Activated T-helper 1 cell treated with anti-CD3 and anti-CD28 coated beads, Interleukin-2, amount 50 U/mL, for 16 hours (primary cell): ENCODE measurements around the gene ZNF326.
"Not testable (repeated sequence)": the region's sequence is repeated elsewhere in the genome, so short reads cannot be mapped to it uniquely, and the experiment has no call there.

Experiments
- DNase-seq, 2 donors: peaks; one replicate each; pipeline ENCODE4 v3.0.0-alpha.2; 2020; ENCODE audit warnings: low read depth in 1 of 2, low spot score in 1 of 2

The ZNF326 gene

GRCh38 chr1:89996450-89997110 is 1.7 kb downstream of the ZNF326 start:
- no peak for DNase-seq

DNA sequence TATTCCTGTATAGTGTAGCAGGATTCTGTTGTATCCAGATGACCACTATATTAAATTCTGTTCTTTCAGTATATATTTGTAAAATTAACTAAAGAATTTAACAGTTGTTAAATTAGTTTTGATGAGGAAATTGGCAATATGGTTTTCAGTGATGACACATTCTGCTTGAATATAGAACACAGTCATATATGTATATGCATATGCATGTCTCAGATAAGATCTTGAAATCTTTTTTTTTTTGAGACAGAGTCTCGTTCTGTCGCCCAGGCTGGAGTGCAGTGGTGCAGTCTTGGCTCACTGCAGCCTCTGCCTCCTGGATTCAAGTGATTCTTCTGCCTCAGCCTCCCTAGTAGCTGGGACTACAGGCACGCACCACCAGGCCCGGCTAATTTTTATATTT is 2.2 kb downstream of the ZNF326 start:
- DNase-seq = not testable (repeated sequence)

- DNase-seq = no peak
These were observed 3.4 kb downstream of the ZNF326 start for GRCh38 chr1:89998306-89998705.

DNA sequence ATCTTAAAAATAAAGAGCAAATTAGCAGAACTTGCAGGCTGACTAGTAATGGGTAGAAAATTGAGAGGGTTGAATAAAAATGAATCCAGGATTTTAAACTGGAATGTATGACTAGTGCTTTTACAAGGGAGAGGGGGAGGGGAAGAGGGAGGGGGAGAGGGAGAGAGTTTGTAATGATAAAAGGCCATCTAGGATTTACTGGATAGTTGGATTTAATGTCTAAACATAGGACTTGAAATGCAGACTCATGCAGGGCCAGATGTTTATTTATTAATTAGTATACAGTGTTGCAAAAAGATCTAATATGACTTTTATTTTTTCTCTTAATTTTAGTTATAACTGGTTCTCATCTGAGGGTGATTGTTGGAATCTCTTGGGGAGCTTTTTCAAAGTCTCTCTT is 4.3 kb downstream of the ZNF326 start:
- no peak for DNase-seq

- DNase-seq = no peak
These were observed 4.7 kb downstream of the ZNF326 start for GRCh38 chr1:89999628-90000027.

DNA sequence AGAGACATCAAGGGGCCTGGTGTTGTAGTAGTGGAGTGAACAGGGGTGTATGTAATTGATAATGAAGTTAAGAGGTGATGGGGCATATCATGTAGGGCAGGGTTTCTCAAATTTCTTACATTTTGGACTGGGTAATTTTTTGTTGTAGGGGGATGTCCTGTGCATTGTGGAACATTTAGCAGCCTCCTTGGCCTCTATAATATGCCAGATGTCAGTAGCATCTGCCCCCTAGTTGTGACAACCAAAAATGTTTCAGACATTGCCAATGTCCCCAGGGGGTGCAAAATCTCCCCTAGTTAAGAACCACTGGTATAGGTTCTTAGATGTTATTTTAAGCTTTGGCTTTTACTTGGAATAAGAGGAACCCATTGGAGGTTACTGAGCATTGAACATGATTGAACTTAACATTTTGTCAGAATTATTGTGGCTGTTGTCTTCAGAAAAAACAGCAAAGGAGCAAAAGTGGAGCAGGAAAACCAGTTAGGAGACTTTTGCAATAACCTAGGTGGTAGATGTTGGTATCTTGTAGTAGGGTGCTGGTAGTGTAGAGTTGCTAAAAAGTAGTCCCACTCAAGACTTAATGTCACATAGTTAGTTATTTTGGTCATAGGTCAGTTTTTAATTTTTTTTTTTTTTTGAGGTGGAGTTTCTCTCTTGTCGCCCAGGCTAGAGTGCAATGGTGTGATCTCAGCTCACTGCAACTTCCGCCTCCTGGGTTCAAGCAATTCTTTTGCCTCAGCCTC is 6.2 kb downstream of the ZNF326 start:
- no peak for DNase-seq

DNA sequence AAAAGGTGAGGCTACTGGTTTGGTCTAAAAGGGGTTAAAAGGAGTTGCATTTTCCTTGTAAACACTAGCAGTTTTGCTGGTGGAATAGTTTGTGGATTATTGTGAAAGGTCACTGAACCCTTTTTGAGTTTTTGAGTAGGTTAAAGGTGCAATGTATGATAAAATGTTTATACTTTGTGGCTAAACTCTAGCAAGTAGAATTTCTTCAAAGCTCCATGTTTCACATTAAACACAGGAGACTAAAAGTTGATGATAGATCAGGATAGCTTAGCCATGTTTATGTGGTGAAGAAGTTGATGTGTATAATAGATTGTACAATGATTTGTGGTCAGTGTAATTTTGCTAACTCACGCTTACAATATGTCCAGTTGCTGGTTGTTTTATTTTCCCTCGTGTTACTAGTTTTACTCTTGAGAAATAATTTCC is 13.1 kb downstream of the ZNF326 start:
- DNase-seq = no peak

DNA sequence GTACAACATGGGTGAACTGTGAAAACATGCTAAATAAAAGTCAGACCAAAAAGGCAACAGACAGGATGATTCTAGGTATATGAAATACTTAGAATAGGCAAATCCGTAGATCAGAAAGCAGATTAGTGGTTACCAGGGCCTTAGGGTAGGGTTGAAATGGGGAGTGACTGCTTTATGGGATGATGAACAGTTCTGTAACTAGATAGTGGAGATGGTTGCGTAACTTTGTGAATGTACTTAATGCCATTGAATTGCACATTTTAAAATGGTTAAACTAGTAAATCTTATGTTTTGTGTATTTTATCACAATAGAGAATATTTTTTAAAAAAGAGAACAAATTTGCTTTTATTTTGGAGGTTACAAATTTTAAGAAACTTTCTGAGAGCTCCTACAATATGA is 17.4 kb downstream of the ZNF326 start:
- DNase-seq = no peak

DNA sequence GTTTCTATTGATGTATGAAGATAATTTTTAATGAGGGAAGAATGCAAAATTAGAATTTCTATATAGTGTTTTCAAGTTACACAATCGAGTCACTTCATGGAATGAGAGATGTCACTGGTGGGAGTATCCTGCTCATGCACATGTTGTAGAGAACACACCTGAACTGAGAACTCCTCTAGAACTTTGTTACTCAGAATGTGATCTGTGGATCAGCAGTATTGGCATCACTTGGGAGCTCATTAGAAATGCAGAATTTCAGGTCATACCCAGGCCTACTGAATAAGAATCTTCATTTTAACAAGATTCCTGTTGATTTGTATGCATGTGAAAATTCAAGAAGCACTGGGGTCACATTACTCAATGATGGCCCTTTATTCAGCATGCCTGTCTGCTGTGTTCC is 28.8 kb downstream of the ZNF326 start:
- DNase-seq = no peak

DNA sequence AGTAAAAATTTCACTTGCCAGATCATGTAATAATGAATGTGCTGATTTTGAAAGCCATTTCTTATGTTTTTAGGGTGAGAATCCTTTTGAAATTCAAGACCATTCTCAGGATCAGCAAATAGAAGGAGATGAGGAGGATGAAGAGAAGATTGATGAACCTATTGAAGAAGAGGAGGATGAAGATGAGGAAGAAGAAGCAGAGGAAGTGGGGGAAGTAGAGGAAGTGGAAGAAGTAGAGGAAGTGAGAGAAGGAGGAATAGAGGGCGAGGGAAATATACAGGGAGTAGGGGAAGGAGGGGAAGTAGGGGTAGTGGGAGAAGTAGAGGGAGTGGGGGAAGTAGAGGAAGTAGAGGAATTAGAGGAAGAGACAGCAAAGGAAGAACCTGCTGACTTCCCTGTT is 32.4 kb downstream of the ZNF326 start:
- DNase-seq = no peak

DNA sequence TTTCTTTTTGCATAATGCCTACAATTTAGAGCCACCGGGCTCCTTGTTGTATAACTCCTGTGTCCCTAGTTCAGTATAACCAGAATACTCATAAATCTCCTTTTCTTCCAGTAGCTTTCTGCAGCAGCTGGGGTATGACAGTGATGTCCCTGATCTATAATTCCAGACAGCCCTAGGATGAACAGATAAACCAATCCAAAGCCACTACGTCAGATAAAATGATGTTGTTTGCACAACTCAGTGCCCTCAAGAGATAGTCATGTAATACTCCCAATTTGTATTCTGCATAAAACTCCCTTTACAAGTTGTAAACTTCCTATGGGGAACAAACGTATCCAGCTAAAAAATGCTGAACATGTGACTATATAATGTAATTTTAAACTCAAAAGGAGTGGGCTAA is 44.7 kb downstream of the ZNF326 start:
- no peak for DNase-seq

GRCh38 chr1:90043586-90043985 is 48.7 kb downstream of the ZNF326 start:
- no peak for DNase-seq

DNA sequence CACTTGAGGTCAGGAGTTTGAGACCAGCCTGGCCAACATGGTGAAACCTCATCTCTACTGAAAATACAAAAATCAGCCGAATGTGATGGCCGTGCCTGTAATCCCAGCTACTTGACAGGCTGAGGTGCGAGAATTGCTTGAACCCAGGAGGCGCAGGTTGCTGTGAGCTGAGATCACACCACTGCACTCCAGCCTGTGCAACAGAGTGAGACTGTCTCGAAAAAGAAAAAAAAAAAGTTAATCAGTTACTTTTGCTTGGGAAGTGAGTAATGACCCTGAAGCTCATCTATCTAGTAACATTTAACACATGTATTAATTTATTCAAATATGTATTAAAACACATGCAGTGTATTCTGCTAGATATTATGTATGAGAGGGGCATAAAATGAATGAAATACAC is 49.4 kb downstream of the ZNF326 start:
- no peak for DNase-seq

GRCh38 chr1:90045853-90046563 is 51.1 kb downstream of the ZNF326 start:
- no peak for DNase-seq

GRCh38 chr1:90046635-90047034 is 51.7 kb downstream of the ZNF326 start:
- no peak for DNase-seq

GRCh38 chr1:90048043-90048442 is 53.1 kb downstream of the ZNF326 start:
- DNase-seq = no peak

DNA sequence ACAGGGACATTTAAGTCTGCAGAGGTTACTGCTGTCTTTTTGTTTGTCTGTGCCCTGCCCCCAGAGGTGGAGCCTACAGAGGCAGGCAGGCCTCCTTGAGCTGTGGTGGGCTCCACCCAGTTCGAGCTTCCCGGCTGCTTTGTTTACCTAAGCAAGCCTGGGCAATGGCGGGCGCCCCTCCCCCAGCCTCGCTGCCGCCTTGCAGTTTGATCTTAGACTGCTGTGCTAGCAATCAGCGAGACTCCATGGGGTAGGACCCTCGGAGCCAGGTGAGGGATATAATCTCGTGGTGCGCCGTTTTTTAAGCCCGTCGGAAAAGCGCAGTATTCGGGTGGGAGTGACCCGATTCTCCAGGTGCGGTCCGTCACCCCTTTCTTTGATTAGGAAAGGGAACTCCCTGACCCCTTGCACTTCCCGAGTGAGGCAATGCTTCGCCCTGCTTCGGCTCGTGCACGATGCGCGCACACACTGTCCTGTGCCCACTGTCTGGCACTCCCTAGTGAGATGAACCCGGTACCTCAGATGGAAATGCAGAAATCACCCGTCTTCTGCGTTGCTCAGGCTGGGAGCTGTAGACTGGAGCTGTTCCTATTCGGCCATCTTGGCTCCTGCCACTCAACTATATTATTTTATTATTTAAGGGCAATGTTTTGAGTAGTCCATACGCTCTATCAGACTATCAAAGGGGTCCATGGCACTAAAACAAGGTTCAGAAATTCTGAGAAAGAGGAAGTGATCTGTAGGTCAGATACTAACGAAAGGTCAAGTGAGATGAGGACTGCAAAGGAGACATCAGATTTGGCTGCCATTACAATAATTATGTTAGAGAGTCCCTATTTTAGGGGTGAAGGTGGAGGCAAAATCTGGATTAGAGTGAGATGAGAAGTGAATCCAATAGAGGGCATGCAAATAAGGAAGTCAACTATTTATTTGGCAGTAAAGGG is 68.1 kb downstream of the ZNF326 start:
- not testable (repeated sequence) for DNase-seq

DNA sequence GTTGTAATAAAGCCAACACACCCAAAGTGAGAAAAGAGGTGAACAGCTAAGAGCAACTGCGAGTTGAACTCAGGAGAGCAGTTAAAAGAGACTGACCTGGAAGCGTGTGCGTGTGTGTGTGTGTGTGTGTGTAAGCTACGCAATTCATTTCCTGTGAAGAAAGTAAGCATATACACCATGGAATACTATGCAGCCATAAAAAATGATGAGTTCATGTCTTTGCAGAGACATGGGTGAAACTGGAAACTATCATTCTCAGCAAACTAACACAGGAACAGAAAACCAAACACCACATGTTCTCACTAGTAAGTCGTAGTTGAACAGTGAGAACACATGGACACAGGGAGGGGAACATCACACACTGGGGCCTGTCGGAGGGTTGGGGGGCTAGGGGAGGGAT is 69.2 kb downstream of the ZNF326 start:
- not testable (repeated sequence) for DNase-seq

DNA sequence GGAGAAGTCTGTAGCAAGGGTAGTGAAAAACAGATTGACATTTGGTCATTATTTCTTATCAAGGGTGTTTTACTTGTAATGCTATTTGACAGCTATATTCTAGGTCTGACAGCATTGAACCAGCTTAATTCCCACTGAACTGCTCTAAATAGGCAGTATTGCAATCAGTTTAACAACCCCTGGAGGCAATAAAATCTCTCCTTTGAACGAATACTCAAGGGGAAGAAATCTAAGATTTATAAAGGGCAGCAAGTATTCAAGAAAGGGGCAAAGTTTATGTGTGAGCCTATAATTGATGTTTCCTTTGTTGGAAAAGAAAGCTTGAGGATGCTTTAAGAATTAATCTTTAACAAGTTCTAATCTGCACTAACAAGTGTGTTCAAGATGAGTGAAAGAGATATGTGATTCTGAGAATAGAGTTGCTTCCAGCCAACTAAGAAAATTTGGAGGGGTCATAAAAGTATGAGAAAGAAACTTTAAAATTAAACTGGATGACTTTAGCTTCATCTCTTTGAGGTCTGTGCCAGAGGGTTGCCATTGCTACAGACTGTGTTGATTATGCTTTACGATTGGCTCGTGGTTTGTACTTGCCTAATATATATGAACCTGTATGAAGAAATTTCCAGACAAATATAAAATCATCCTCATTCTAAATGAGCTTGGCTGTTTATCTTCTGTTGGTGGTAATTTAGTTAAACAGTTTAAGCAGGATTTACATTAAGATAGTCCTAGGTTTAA is 72.5 kb downstream of the ZNF326 start:
- no peak for DNase-seq

DNA sequence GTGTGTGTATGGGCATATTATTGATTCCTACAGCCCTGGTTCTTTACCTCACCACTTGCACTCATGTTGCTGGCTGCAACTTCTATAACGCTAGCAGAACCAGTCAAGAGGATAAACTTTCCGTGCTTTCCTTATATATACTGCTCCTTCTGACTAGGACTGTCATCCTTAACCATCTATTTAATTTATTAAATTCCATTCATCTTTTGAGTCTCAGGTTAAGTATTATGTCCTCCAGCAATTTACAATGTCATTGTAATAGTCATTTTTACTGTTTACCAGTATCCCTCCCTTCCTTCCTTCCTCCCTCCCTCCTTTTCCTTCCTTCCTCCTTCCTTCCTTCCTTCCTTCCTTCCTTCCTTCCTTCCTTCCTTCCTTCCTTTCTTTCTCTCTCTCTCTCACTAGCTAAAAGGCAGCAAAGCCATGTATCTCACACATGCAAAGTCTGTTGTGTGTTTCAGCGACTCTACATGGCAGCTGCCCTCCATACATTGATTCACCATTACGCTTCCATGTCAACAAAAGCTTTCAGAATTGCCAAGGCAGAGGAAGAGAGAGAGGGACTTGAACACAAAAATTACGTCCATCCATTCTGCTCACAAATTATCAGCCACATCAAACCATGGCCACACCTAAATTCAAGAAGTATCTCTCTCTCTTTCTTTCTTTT is 73.8 kb downstream of the ZNF326 start:
- no peak for DNase-seq
